ENCODE measurements around the gene AVP.
"Not testable (repeated sequence)": the region's sequence is repeated elsewhere in the genome, so short reads cannot be mapped to it uniquely, and the experiment has no call there.

DNA sequence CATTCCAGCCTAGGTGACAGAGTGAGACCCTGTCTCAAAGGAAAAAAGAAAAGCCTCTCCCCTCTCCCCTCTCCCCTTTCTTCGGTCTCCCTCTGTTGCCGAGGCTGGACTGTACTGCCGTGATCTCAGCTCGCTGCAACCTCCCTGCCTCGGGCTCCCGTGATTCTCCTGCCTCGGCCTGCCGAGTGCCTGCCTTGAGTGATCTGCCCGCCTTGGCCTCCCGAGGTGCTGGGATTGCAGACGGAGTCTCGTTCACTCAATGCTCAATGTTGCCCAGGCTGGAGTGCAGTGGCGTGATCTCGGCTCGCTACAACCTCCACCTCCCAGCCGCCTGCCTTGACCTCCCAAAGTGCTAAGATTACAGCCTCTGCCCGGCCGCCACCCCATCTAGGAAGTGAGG is 39.6 kb upstream of the AVP start:
- TF ChIP-seq, protein P1, sequence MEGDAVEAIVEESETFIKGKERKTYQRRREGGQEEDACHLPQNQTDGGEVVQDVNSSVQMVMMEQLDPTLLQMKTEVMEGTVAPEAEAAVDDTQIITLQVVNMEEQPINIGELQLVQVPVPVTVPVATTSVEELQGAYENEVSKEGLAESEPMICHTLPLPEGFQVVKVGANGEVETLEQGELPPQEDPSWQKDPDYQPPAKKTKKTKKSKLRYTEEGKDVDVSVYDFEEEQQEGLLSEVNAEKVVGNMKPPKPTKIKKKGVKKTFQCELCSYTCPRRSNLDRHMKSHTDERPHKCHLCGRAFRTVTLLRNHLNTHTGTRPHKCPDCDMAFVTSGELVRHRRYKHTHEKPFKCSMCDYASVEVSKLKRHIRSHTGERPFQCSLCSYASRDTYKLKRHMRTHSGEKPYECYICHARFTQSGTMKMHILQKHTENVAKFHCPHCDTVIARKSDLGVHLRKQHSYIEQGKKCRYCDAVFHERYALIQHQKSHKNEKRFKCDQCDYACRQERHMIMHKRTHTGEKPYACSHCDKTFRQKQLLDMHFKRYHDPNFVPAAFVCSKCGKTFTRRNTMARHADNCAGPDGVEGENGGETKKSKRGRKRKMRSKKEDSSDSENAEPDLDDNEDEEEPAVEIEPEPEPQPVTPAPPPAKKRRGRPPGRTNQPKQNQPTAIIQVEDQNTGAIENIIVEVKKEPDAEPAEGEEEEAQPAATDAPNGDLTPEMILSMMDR (IDR thresholded peaks at IDR 0.05), result not testable (repeated sequence)
- not testable (repeated sequence) for TF ChIP-seq POLR2A (IDR thresholded peaks at IDR 0.05)

Data from prostate gland (tissue), 2 donors.